HepG2 (cell line): ENCODE measurements around the gene ABCC3. TPM values are rescaled to one million over a fixed set of nuclear protein-coding genes. Genes with fewer than 3 reads are reported as not detected.
A peak's percentile ranks its signal among the peaks of the same experiment; 100 is the strongest.

Experiments used
- FOXA1 ChIP-seq, 2 experiments: fragments of 450-650 bp in 1 of 2; sonication (generic) in 1 of 2; formaldehyde crosslinking in 1 of 2; IDR thresholded peaks; 2 replicates each; pipeline versions ENCODE4 v1.4.0 to v1.6.1; 2016 to 2020; ENCODE audit warnings: missing genetic modification reagents in 1 of 2
- MATR3 ChIP-seq: sonication (generic); formaldehyde crosslinking; IDR thresholded peaks from 2 replicates; pipeline ENCODE4 v1.4.0; 2020; ENCODE audit warnings: missing genetic modification reagents
- MLLT10 ChIP-seq: sonication (generic); formaldehyde crosslinking; IDR thresholded peaks from 2 replicates; pipeline ENCODE4 v1.4.0; 2020; ENCODE audit warnings: missing genetic modification reagents
- MTF1 ChIP-seq: sonication (generic); formaldehyde crosslinking; IDR thresholded peaks from 2 replicates; pipeline ENCODE4 v1.5.0; 2020; ENCODE audit warnings: missing genetic modification reagents
- NR1H2 ChIP-seq: sonication (generic); formaldehyde crosslinking; IDR thresholded peaks from 2 replicates; pipeline ENCODE4 v1.8.1; 2022; ENCODE audit warnings: low read depth, missing genetic modification reagents, borderline replicate concordance
- PAF1 ChIP-seq: IDR thresholded peaks from 2 replicates; pipeline ENCODE4 v1.6.1; 2016; ENCODE audit warnings: missing genetic modification reagents, missing compliant biosample characterization
- RBM22 ChIP-seq: fragments of 200-400 bp; formaldehyde crosslinking; optimal IDR thresholded peaks from 2 replicates; pipeline ENCODE3; 2017; ENCODE audit warnings: mild to moderate bottlenecking, low read length, moderate library complexity
- ZMYM2 ChIP-seq: sonication (generic); formaldehyde crosslinking; IDR thresholded peaks from 2 replicates; pipeline ENCODE4 v1.8.0; 2022; ENCODE audit warnings: mild to moderate bottlenecking, missing genetic modification reagents
- ZNF17 ChIP-seq: sonication (generic); formaldehyde crosslinking; IDR thresholded peaks from 2 replicates; pipeline ENCODE4 v1.5.0; 2020; ENCODE audit warnings: mild to moderate bottlenecking, missing genetic modification reagents
- ZNF550 ChIP-seq: sonication (generic); formaldehyde crosslinking; IDR thresholded peaks from 2 replicates; pipeline ENCODE4 v1.4.0; 2020; ENCODE audit warnings: mild to moderate bottlenecking, missing genetic modification reagents, borderline replicate concordance
- ZNF605 ChIP-seq: sonication (generic); formaldehyde crosslinking; IDR thresholded peaks from 2 replicates; pipeline ENCODE4 v1.8.0; 2022; ENCODE audit warnings: mild to moderate bottlenecking, missing genetic modification reagents
- ZNF768 ChIP-seq: sonication (generic); formaldehyde crosslinking; IDR thresholded peaks from 2 replicates; pipeline ENCODE4 v1.4.0; 2020; ENCODE audit warnings: missing genetic modification reagents
- ZNF777 ChIP-seq: sonication (generic); formaldehyde crosslinking; IDR thresholded peaks from 2 replicates; pipeline ENCODE4 v1.4.0; 2020; ENCODE audit warnings: missing genetic modification reagents
- ZNF792 ChIP-seq: IDR thresholded peaks from 2 replicates; pipeline ENCODE4 v1.6.1; 2016
- polyA plus RNA-seq, 8 experiments: library from polyadenylated mRNA; depleted of rRNA in 3 of 8; stranded (reverse) in 7 of 8; unstranded in 1 of 8; fragments of >200 nt; fragmentation: Illumina TruSeq in 4 of 8; extraction: Trizol in 4 of 8; gene quantifications; 2 replicates each; pipeline versions ENCODE4 v1.2.1 to v1.2.3, GENCODE V29; 2011 to 2016; ENCODE audit warnings: low read depth in 4 of 8, missing spikeins in 1 of 8, mixed read lengths in 1 of 8; ENCODE audit not compliant: insufficient read depth in 1 of 8
- total RNA-seq, 5 experiments: library from RNA; depleted of rRNA; stranded (reverse); fragments of >200 nt; fragmentation: Illumina TruSeq; extraction: Trizol; gene quantifications; 2 replicates each; pipeline ENCODE4 v1.2.3, GENCODE V29; 2016; ENCODE audit warnings: low read depth in 1 of 5
- TF ChIP-seq, protein P1 (sequence below), 2 experiments: sonication (generic) in 1 of 2; formaldehyde crosslinking in 1 of 2; IDR thresholded peaks; 2 replicates each; pipeline versions ENCODE4 v1.6.1 to v1.9.0; 2014 to 2022; ENCODE audit warnings: antibody characterized with exemption in 1 of 2, borderline replicate concordance in 1 of 2, inconsistent platforms in 1 of 2, low read depth in 1 of 2, missing genetic modification reagents in 1 of 2
- TF ChIP-seq, protein P2 (sequence below): IDR thresholded peaks from 2 replicates; pipeline ENCODE4 v1.6.1; 2012; ENCODE audit warnings: inconsistent platforms
- TF ChIP-seq, protein P3 (sequence below): IDR thresholded peaks from 2 replicates; pipeline ENCODE4 v1.6.1; 2016; ENCODE audit warnings: low read depth, missing genetic modification reagents, missing compliant biosample characterization
- TF ChIP-seq, protein P4 (sequence below): sonication (generic); formaldehyde crosslinking; IDR thresholded peaks from 2 replicates; pipeline ENCODE4 v1.4.0; 2020; ENCODE audit warnings: missing genetic modification reagents

Gene ABCC3
- total and polyA plus RNA-seq, 2 of the 13 experiments (the other 11 are each of a cell fraction or from before 2014, with no cell fraction given) = 25.2 to 50.7 TPM

DNA sequence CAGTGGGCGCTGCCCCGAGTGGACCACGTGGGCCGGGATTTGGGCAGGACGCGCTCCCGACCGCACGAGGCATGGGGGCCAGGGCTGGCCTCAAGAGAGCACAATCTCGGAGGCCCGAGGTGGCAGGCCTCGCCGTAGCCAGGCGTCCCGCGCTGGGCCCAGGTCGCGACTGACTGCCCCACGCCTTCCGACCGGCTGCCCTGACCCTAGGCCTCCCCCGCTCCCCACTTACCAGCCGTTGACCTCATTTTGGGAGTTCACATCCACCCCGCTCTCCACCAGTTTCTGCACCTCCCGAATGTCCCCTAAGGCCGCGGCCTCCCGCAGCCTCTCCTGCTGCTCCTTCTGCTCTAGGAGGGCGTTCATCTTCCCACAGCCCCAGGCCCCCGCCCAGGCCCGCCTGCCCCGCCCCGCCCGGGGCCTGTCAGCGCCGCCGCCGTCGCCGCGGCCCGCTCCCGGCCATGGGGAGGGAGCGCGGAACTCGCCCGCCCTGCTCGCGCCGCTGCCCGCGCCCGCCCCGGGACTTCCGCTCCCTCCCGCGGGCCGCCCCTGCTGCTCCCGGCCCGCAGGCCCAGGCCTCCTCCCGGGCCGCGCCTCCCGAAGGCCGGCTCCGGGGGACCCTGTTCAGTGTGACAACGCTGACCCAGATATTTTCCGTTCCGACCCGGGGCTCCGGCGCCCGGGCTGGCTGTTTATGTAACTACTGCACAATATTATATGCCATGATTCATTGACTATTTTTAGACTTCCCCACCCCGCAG lies 72.8 kb downstream of the ABCC3 start, which contains the start of gene ANKRD40 (continued):
- TF ChIP-seq, protein P1, sequence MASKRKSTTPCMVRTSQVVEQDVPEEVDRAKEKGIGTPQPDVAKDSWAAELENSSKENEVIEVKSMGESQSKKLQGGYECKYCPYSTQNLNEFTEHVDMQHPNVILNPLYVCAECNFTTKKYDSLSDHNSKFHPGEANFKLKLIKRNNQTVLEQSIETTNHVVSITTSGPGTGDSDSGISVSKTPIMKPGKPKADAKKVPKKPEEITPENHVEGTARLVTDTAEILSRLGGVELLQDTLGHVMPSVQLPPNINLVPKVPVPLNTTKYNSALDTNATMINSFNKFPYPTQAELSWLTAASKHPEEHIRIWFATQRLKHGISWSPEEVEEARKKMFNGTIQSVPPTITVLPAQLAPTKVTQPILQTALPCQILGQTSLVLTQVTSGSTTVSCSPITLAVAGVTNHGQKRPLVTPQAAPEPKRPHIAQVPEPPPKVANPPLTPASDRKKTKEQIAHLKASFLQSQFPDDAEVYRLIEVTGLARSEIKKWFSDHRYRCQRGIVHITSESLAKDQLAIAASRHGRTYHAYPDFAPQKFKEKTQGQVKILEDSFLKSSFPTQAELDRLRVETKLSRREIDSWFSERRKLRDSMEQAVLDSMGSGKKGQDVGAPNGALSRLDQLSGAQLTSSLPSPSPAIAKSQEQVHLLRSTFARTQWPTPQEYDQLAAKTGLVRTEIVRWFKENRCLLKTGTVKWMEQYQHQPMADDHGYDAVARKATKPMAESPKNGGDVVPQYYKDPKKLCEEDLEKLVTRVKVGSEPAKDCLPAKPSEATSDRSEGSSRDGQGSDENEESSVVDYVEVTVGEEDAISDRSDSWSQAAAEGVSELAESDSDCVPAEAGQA (IDR thresholded peaks at IDR 0.05; ENCODE audit: low read depth) = peak; percentile 64; the same call in 1 of the 2 replicates
- TF ChIP-seq, protein P1 (CRISPR knock-in tag; IDR thresholded peaks at IDR 0.05; ENCODE audit: borderline replicate concordance) = peak; percentile 76; the same call in 1 of the 2 replicates
- TF ChIP-seq, protein P2, sequence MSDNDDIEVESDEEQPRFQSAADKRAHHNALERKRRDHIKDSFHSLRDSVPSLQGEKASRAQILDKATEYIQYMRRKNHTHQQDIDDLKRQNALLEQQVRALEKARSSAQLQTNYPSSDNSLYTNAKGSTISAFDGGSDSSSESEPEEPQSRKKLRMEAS = peak; percentile 94
- TF ChIP-seq MLLT10 (no peak), MTF1 (CRISPR knock-in tag) (peak; percentile 88), NR1H2 (CRISPR knock-in tag) (no peak), ZMYM2 (no peak), ZNF768 (CRISPR knock-in tag) (peak; percentile 76), FOXA1 (IDR thresholded peaks at IDR 0.05) (no peak), FOXA1 (CRISPR knock-in tag; IDR thresholded peaks at IDR 0.05) (peak; percentile 41; the same call in 1 of the 2 replicates), ZNF17 (CRISPR knock-in tag) (peak; percentile 40; the same call in 1 of the 2 replicates), ZNF550 (CRISPR knock-in tag) (0 out of 2 replicates have a peak, but pooled peaks have one; percentile 78), PAF1 (no peak), ZNF792 (CRISPR knock-in tag) (peak; percentile 89), MATR3 (CRISPR knock-in tag) (no peak), ZNF605 (CRISPR knock-in tag) (no peak), RBM22 (peak; percentile 53), ZNF777 (CRISPR knock-in tag) (peak; percentile 63)
- TF ChIP-seq, protein P3, sequence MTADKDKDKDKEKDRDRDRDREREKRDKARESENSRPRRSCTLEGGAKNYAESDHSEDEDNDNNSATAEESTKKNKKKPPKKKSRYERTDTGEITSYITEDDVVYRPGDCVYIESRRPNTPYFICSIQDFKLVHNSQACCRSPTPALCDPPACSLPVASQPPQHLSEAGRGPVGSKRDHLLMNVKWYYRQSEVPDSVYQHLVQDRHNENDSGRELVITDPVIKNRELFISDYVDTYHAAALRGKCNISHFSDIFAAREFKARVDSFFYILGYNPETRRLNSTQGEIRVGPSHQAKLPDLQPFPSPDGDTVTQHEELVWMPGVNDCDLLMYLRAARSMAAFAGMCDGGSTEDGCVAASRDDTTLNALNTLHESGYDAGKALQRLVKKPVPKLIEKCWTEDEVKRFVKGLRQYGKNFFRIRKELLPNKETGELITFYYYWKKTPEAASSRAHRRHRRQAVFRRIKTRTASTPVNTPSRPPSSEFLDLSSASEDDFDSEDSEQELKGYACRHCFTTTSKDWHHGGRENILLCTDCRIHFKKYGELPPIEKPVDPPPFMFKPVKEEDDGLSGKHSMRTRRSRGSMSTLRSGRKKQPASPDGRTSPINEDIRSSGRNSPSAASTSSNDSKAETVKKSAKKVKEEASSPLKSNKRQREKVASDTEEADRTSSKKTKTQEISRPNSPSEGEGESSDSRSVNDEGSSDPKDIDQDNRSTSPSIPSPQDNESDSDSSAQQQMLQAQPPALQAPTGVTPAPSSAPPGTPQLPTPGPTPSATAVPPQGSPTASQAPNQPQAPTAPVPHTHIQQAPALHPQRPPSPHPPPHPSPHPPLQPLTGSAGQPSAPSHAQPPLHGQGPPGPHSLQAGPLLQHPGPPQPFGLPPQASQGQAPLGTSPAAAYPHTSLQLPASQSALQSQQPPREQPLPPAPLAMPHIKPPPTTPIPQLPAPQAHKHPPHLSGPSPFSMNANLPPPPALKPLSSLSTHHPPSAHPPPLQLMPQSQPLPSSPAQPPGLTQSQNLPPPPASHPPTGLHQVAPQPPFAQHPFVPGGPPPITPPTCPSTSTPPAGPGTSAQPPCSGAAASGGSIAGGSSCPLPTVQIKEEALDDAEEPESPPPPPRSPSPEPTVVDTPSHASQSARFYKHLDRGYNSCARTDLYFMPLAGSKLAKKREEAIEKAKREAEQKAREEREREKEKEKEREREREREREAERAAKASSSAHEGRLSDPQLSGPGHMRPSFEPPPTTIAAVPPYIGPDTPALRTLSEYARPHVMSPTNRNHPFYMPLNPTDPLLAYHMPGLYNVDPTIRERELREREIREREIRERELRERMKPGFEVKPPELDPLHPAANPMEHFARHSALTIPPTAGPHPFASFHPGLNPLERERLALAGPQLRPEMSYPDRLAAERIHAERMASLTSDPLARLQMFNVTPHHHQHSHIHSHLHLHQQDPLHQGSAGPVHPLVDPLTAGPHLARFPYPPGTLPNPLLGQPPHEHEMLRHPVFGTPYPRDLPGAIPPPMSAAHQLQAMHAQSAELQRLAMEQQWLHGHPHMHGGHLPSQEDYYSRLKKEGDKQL (CRISPR knock-in tag) = peak; percentile 76; the same call in 1 of the 2 replicates
- TF ChIP-seq, protein P4, sequence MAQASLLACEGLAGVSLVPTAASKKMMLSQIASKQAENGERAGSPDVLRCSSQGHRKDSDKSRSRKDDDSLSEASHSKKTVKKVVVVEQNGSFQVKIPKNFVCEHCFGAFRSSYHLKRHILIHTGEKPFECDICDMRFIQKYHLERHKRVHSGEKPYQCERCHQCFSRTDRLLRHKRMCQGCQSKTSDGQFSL = no peak
